Choroid plexus epithelial cell (primary cell): ENCODE results near the gene MED16.

ENCODE experiments used
- DNase-seq: peaks from one replicate; pipeline ENCODE4 v3.0.0-alpha.2; 2010; ENCODE audit warnings: low read depth
- H3K4me3 ChIP-seq: 2 replicates; pipeline ENCODE4 v1.5.1; 2011; ENCODE audit warnings: low read depth, mild to moderate bottlenecking, control low read depth, low read length, moderate library complexity
- CTCF ChIP-seq: conservative IDR thresholded peaks from 2 replicates; pipeline ENCODE4 v1.5.1; 2011; ENCODE audit warnings: low read depth, mild to moderate bottlenecking, control low read depth, inconsistent platforms, low read length, moderate library complexity

The MED16 gene

DNA sequence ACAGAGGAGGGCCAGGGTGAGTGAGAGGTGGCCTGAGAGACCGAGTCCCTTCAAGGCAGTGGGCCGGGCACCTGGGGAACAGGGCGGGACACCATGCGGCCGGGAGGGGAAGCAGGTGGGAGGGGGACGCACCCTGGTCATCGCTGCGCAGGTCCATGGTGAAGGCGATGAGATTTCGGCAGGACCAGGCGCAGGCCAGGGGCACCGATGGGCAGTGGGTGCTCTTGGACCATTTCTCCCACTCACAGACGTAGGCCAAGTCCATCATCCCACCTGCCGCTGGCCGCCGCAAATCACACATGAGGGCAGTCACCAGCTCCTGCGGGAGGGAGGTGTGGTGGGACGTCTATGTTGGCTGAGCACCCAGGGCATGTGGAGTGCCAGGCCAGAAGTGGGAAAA is 2.2 kb downstream of the MED16 start:
- H3K4me3 ChIP-seq: no peak overlapping the region
- no peak for TF ChIP-seq CTCF
- DNase-seq: no peak

DNA sequence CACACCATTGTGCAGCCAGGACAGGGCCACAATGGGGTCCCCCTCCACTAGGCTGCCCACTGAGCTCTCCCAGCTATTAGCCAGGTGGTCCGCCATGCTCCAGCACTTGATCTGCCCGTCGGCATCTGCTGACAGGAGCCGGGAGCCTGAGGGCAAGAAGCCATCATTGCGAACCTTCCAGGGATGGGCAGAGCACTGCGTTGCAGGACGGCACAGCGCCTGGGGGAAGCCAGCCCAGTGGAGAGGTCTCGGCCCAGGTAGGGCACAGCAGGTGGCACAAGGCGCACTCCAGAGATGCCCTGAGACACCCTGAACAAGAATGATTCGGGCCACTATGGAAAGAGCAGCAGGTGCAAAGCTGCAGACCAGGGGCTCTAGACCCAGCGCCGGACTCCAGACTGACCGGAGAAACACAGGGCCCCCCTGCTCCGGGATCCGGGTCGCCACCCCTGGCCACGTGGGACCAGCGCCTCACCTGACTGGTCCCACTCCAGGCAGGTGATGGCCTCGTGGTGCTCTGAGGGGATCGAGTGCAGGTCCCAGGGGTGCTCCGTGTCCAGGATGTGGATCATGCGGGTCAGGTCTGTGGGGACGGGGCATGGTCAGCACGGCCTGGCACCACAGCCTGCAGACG is 3.2 kb downstream of the MED16 start:
- H3K4me3 ChIP-seq: no peak overlapping the region
- no peak for TF ChIP-seq CTCF
- DNase-seq: no peak

DNA sequence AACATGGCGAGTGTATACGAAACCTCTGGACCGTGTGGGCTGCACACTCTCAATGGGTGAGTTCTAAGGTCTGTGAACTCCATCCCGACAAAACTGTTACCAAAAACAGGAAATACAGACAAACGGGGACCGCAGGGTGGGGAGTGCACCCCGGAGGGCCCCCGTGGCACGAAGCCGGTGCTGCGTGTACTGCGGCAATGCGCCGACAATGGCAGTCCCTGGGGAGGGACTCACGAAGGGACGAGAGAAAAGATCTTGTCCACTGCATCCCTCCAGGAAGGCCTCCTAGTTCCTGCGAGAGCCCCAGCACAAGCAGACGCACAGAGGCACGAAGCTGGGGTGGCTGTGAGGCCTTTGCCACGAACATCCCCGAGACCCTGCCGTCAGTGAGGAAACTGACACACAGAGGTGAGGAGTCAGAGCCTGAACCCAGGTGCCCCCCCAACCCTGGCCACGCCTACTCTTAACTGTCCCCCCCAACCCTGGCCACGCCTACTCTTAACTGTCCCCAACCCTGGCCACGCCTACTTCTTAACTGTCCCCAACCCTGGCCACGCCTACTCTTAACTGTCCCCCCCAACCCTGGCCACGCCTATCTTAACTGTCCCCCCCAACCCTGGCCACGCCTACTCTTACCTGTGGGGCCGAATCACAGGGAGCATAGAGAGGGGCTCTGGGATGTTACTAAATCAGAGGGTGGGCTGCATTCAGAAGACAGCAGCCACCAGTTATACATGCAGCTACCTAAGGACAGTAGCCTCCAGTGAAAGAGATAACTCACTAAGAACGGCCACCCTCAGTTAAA is 4.2 kb downstream of the MED16 start:
- H3K4me3 ChIP-seq: no peak overlapping the region
- TF ChIP-seq CTCF: no peak
- no peak for DNase-seq

- no peak for TF ChIP-seq CTCF
- DNase-seq: no peak
Measured at GRCh38 chr19:887599-887998, 5.4 kb downstream of the MED16 start.

DNA sequence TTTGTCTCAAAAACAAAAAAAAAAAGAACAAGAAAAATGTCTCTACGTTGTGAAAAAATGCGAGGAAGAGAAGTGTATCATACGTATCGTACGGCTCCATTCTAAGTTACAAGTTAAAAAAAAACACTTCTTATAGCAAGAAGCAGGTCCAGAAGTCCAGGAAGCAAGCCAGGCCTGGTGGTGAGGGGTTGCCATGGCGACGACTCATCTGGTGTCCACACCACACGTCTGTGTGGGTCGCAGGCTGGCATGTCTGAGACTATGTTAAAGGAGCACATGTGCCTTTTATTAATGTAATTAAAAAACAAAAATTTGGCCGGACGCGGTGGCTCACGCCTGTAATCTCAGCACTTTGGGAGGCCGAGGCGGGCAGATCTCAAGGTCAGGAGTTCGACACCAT is 5.9 kb downstream of the MED16 start:
- no peak for TF ChIP-seq CTCF
- DNase-seq: peak; percentile 65
- H3K4me3 ChIP-seq: no peak overlapping the region

More at GRCh38 chr19:887599-887998, 5.4 kb downstream of the MED16 start:
- H3K4me3 ChIP-seq: no peak overlapping the region

- DNase-seq: no peak
- TF ChIP-seq CTCF: no peak
- no peak overlapping the region for H3K4me3 ChIP-seq
Measured at GRCh38 chr19:885536-886224, 7.3 kb downstream of the MED16 start.
